GM19324 (cell line): ENCODE data around the gene VWA5B1.
"Not testable (repeated sequence)": the region's sequence is repeated elsewhere in the genome, so short reads cannot be mapped to it uniquely, and the experiment has no call there.

Experiments used
- ATAC-seq: cut with Tn5 transposase; IDR thresholded peaks from one replicate; pipeline ENCODE4 v1.9.1; 2021; ENCODE audit warnings: mild to moderate bottlenecking, moderate library complexity; ENCODE audit not compliant: unreplicated experiment, low FRiP score

Gene VWA5B1, protein sequence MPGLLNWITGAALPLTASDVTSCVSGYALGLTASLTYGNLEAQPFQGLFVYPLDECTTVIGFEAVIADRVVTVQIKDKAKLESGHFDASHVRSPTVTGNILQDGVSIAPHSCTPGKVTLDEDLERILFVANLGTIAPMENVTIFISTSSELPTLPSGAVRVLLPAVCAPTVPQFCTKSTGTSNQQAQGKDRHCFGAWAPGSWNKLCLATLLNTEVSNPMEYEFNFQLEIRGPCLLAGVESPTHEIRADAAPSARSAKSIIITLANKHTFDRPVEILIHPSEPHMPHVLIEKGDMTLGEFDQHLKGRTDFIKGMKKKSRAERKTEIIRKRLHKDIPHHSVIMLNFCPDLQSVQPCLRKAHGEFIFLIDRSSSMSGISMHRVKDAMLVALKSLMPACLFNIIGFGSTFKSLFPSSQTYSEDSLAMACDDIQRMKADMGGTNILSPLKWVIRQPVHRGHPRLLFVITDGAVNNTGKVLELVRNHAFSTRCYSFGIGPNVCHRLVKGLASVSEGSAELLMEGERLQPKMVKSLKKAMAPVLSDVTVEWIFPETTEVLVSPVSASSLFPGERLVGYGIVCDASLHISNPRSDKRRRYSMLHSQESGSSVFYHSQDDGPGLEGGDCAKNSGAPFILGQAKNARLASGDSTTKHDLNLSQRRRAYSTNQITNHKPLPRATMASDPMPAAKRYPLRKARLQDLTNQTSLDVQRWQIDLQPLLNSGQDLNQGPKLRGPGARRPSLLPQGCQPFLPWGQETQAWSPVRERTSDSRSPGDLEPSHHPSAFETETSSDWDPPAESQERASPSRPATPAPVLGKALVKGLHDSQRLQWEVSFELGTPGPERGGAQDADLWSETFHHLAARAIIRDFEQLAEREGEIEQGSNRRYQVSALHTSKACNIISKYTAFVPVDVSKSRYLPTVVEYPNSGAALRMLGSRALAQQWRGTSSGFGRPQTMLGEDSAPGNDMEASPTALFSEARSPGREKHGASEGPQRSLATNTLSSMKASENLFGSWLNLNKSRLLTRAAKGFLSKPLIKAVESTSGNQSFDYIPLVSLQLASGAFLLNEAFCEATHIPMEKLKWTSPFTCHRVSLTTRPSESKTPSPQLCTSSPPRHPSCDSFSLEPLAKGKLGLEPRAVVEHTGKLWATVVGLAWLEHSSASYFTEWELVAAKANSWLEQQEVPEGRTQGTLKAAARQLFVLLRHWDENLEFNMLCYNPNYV

DNA sequence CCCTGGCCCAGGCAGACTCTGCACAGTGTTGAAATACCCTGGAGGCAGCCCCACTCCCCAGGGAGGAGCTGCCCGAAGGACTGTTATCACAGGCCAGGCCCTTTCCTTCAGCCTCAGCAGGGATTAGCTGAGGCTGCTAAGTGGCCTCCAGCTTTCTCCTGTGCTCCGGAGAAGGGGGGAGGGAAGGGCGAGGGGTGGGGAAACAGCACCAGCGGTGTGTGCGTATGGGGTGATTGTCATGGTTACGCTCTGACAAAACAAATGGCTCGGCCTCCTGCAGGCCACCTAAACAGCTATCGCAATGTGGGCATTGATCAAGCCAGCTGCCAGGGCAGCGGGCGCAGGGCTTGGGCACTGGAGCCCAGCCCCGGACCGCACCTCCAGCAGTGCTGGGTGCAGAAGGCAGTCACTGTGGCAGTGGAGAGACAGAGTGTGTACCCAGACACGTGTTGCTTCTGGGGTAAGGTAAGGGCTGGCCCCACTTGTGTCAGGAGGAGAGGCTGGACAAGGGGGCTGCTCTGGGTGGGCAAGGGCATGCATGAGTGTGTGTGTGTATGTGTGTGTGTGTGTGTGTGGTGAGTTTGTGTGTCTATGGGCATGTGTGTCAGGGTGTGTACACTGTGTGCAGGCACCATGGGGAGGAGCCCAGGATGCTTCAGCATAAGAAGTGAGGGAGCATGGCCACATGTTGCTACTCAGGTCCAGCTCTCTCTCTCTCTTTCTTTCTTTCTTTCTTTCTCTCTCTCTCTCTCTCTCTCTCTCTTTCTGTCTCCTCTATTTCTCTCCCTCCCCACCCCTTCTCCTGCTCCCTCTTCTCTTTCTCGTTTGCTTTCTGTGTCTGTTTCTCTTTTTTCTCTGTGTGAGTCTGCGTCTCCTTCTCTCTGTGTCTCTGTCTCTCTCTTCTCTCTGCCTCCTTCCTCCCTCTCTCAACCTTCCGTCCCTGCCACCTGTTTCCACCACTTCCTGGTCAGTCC, at the start of gene VWA5B1:
Gene VWA5B1 (plus strand): TSS at position 252 of the 974 bp plus-strand sequence. CDS start 19,727 bp downstream, outside the sequence.
- no peak for ATAC-seq

DNA sequence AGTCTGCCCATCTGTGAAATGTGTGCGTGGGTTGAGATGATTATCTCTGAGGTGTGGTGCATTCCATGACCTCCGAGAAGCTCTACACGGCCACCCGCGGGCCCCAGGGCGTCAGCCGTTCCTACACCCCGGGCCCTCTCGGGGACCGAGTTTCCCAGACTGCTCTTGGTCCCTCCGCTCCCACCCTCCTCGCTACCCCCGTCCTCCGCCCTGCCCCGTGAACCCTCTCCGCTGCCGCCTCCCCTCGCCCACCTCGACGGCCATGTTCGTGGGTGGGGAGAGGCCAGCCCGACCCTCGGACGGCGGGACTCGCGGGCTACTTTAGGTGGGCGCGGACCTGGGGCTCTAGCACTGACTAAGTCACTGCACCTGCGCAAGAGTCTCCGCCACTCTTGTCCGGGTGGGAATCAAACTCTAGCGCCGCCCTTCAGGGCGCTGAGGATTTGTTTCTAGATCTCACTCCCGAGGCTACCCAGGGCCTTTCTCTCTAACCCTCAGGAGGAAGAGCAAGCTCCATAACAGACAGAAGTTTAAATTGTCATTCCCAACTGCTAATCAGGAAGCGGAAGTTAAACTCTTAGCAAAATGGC, 47.7 kb upstream of the VWA5B1 start:
- ATAC-seq: no peak

DNA sequence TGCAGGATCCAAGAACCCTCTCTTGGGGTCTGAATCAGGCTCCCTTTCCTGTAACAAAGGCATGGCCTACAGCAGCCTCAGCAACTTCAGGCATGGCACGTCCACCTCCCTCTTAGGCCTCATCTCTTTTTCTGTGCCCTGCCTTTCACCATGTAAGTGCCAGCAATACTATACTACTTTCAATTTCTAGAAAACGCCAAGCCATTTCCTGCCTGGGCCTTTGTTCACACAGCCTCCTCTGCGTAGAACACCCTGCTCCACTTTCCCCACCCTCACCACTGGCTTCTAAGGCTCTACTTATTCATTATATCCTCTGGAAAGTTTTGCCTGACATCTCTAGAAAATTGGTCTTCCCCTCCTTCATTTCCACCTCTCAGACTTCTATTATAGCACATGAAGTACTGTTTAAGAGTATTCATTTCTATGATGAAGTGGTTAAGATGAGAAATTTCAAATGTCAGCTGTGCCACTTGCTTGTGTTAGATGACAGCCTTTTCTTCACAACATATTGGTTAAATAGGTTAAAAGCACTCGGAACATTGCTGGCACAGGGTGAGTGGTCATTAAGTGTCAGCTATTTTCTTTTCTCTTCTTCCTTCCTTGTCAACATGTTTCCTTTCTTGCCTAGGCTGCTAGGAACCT, 41.6 kb upstream of the VWA5B1 start:
- ATAC-seq: no peak

DNA sequence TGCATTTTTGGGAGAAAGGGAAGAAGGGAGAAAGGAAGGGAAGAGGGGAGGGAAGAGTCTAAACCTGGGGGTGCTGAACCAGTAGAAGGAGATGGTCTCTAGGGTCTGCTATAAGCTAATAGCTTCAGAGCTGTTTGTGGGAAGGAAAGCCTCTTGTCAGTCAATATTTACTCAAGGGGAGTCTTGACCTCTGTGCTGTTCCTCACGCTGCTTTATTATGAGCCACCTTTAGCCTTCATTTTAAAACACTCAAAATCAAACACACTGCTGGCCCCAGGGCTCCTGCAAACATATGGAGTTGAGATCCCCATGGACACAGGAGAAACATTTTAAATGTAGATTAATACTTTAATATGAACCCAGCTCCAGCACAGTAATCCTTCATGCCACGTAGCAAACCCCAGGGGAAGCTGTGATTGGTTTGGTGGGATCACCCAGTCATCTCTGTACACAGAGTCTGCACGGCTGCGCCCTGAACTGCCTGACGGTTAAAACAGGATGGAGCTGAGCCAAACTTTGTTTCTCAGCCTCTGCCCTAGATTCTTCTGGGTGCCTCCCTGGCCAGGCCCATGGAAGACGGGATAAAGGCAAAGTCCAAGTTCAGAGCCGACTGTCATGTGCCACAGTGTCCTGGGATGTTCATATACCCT, 40.2 kb upstream of the VWA5B1 start:
- no peak for ATAC-seq

DNA sequence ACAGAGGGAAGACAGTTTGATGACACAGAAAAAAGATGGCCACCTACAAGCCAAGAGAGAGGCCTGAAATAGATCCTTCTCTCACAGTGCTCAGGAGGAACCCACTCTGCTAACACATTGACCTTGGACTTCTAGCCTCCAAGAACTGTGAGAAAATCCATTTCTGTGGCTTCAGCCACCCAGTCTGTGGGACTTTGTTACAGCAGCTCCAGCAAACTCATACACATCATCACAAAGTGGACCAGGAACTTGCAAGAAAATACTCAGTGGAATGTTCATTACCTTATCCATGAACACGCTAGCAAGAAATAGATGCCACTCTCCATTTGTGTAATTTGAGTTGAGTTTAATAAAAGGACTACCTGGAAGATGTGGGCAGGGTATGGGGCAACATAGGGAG, 38.1 kb upstream of the VWA5B1 start:
- no peak for ATAC-seq

DNA sequence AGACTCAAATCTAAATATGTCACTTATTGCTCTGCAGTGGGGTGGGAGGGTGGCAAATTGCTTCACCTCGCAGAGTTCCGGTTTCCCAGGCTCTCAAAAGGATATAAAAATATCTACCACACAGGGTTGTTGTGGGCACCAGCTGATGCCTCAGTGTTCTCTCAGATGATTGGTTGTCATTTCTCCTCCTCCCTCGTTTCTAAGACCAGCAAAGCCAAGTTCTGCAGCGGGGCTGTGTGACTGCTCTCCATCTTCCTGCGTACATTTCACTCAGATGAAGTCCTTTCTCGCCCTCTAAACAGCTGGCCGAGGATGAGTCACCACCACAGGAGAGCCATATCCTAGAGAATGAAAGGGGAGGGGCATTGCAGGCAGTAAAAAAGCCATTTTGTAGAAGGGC, 35.0 kb upstream of the VWA5B1 start:
- no peak for ATAC-seq

DNA sequence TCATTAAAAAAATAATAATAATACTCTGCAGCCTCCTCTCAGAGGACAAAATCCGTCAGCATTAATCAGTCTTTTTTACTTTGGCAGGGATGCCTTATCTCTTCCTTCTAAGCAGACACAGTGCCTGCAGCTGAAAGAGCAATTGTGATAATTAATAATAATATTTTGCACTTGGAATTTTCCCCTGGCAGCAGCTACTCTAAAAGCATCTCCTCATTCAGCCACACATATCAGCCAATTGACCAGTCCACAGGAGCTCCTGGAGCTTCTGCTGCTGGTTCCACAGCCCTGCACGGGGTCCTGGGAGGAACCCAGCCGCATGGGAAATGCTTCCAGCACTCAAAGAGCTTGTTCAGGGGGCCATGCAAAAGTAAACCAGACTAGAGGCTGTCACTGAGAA, 31.0 kb upstream of the VWA5B1 start:
- ATAC-seq: no peak

DNA sequence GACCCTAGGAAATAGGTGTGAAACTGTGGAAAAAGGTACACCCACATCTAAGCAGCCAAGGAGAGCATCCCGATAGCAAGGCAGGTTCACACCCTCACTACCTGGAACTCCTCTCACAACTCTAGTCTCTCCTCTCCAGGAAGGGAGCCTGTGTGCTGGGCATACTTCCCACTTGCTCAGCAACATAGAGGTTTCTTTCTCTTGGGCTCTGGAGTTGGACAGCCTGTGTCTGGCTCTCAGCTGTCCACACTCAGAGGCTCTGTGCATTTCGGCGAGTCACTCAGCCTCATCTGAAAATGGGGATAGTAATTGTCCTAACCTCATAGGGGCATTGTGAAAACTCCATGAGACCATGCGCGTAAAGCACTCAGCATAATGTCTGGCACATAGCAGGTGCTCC, 29.6 kb upstream of the VWA5B1 start:
- no peak for ATAC-seq

DNA sequence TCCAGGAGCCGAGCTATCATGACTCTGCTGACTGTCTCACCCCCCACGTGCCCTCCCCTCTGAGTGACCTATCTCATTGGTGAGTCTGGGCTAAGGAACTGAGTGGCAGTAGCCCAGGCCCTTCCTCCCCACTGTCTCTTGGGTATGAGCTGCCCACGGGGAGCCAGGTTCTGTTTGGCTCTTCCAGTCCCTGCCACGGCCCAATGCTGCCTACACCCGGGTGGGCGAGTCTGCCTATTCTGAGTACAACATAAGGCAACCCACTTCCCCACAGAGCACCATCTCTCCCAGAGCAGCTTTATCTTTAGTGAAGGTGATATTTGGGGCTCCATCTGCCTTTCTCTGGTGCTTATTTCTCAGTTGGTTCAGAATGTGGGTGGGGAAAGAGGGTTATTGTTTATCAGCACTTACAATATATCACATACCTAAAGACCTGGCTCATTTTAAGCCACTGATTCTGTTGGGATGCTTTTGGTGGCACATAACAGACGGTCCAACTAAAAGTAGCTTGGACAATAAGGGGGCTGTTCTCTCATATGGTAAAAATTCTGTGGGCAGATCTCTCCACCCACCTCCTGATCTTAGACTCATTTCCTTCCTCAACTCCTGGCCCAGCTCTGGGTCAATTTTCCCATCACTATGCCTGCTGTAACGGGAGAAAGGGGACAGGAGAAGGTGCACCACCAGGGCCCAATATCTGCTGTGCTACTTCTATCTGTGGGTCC, 27.7 kb upstream of the VWA5B1 start:
- no peak for ATAC-seq

DNA sequence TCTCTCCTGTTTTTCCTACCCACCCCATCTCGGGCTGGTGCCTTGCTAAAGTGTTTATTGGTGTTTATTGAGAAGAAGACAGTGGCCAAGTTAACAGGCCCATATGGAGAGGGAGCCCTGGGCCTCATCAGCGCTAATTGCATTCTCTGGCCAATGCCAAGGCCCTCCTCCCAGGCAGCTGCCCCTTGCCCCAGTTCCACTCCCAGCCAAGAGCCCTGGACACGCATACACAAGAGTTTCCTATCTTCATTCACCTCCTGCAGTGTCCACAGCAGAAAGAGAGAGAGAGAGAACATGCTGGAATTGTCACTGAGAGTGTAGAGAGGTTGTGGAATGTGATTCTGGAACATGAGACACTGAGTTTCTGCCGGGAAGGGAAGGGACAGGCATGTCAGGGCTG, 25.4 kb upstream of the VWA5B1 start:
- ATAC-seq: no peak

DNA sequence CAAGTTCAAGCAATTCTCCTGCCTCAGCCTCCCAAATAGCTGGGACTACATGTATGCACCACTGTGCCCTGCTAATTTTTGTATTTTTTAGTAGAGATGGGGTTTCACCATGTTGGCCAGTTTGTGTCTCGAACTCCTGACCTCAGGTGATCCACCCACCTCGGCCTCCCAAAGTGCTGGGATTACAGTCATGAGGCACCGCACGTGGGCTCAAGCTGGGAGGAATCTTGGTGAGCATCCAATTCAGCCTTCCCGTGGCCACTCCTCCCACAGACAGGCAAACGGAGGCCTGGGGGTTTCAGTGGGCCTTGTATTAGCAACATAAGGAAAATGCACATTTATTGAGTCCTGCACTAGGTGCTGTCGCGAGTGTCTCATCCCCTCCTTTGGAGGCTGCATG, 24.5 kb upstream of the VWA5B1 start:
- ATAC-seq: no peak

DNA sequence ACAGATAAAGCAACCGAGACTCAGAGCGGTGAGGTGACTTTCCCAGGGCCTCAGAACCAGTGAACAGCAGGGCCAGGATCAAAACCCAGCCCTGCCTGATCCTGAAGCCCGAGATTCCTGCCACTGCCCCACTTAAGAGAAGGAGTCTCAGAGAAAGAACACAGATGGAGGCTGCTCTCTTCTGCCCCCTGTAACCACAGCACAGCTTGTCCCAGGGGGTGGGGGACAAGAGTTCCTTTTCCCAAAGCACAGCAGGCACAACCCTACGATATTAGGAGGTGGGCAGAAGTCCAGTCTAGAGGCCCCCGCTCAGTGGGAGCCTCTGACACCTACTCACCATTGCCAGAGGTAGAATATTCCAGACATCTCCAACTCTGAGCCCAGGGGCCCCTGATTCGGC, 24.0 kb upstream of the VWA5B1 start:
- no peak for ATAC-seq

DNA sequence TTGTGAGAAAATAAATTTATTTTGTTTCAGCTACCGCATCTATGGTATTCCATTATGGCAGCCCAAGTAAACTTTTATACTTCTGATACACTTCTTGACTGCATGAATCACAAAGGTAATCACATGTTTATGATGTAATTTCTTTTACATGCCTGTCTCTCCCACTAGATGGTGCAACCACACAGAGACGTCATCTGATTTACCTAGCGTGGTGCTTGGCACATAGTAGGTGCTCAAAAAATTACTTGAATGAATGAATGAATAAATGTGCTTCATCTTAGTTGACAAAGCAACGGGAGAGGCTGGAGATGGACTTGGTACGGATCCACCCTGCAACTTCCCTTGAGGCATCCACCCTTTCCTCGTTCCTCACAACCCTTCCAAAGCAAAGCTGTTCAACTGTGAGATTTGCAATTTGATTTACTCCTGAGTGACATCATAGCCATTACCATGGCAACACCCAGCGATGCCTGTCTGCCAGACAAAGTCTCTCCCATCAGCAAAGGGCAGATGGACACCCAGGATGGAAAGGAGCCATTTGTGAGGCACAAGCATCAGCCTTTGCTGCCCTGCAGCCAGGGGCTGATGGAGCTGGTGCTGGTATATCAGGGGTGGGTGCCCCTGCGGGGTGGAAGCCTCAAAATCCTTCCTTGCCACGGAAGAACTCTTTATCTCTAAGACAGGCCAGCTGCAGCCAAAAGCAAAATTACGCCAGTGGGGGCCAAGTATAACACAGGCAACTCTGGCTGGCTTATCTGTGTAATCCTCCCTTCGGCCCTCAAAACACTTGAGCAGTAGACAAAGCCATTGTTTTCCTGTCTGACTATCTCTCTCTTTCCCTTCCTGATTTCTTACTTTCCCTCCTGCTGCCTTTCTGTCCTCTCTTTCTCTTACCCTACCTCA, 18.9 kb upstream of the VWA5B1 start:
- ATAC-seq: no peak

DNA sequence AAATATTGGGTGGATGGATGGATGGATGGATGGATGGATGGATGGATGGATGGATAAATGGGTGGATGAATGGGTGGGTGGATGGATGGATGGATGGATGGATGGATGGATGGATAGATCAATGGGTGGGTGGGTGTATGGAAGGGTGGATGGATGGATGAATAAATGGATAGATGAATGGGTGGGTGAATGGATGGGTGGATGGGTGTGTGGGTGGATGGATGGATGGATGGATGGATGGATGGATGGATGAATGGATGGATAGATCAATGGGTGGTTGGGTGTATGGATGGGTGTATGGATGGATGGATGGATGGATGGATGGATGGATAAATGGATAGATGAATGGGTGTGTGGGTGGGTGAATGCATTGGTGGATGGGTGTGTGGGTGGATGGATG, 17.0 kb upstream of the VWA5B1 start:
- not testable (repeated sequence) for ATAC-seq

DNA sequence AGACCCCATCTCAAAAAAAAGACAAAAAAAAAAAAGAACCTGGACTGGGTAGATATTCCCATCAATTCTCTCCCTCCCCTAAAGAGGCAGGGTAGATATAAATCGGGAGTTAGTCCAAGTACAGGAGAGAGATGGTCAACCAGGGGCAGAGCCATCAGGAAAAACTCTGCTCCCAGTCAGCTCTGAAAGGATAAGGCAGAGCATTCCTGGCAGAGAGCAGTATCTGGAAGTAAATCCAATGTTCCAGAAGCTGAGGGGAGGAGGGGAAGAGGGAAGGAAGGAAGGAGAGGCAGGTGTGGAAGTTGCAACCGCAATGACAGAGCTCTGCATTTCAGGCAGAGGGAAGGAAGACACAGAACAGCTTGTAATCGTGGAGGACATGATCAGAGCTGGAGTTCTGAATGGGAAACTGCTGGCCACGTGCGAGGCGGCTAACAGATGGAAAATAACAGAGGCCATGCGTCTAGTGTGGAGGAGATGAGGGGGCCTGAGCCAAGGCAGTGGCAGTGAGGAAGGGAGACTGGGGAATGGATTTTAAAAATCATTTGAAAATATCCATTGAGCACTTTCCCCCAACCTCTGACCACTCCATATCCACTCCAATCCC, 15.3 kb upstream of the VWA5B1 start:
- ATAC-seq: no peak

DNA sequence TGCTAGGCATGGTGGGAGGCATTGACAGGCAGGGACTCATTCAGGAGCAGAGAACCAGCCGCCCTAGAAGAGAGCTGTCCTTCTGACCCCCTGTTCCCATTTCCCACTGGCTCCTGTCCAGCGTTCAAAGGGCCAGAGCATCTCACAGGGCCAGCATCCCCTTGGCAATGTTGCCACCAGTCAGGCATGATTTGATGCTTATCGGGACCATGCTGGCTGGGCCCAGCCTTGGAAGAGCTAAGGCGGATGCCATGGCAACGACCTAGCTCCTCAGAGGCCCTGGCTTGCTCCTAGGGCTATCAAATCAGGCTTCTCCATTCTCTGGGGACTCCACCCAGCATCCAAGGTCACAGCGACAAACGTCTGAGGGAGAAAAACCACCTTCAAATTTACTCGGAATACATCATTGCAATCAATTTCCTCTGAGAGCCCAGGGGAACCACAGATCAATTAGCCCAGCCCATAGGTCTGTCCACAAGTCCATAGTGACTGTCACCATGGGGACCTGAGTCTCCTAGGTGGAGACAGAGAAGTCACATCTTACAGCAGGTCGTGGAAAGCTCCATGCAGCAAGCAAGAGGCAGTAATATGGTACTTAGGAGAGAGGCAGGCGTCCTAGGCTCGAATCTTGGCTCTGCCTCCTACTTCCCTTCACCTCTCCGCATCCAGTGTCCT, 14.1 kb upstream of the VWA5B1 start:
- no peak for ATAC-seq
